GM21360 (cell line): ENCODE data around the gene ABCF2.

Source experiments
- ATAC-seq: cut with Tn5 transposase; IDR thresholded peaks from one replicate; pipeline ENCODE4 v1.9.1; 2021; ENCODE audit warnings: mild to moderate bottlenecking, moderate library complexity; ENCODE audit not compliant: unreplicated experiment

Gene ABCF2

GRCh38 chr7:151226560-151226874 is 488 bp downstream of the ABCF2 start:
- no peak for ATAC-seq

- no peak for ATAC-seq
These were observed 976 bp downstream of the ABCF2 start for GRCh38 chr7:151225948-151226510.

GRCh38 chr7:151223728-151224127 is 3.3 kb downstream of the ABCF2 start:
- no peak for ATAC-seq

- no peak for ATAC-seq
These were observed 8.8 kb downstream of the ABCF2 start for GRCh38 chr7:151218170-151218569.

GRCh38 chr7:151215396-151215795 is 11.6 kb downstream of the ABCF2 start:
- ATAC-seq, result no peak

- ATAC-seq, result no peak
These were observed 13.2 kb downstream of the ABCF2 start for GRCh38 chr7:151213826-151214225.

GRCh38 chr7:151212626-151213025 is 14.4 kb downstream of the ABCF2 start:
- no peak for ATAC-seq

GRCh38 chr7:151211155-151211772 is 15.7 kb downstream of the ABCF2 start:
- no peak for ATAC-seq

- ATAC-seq, result no peak
These were observed 16.7 kb downstream of the ABCF2 start, which contains the start of gene H2BK1 for GRCh38 chr7:151210087-151210854. Gene H2BK1, minus strand, starts transcription at chr7:151210488. Its CDS starts 170 bp downstream, at chr7:151210318.

GRCh38 chr7:151209588-151209987 is 17.4 kb downstream of the ABCF2 start:
- no peak for ATAC-seq

GRCh38 chr7:151208253-151208862 is 18.6 kb downstream of the ABCF2 start:
- ATAC-seq, result no peak

- no peak for ATAC-seq
These were observed 19.2 kb downstream of the ABCF2 start for GRCh38 chr7:151207804-151208203.

- no peak for ATAC-seq
These were observed 19.7 kb downstream of the ABCF2 start for GRCh38 chr7:151207315-151207714.

GRCh38 chr7:151206914-151207313 is 20.1 kb downstream of the ABCF2 start:
- ATAC-seq, result no peak

- no peak for ATAC-seq
These were observed 21.3 kb downstream of the ABCF2 start for GRCh38 chr7:151205730-151206129.

- ATAC-seq, result no peak
These were observed 22.5 kb downstream of the ABCF2 start for GRCh38 chr7:151204383-151205032.

- ATAC-seq, result no peak
These were observed 24.2 kb downstream of the ABCF2 start for GRCh38 chr7:151202836-151203235.

- ATAC-seq, result no peak
These were observed 25.3 kb downstream of the ABCF2 start for GRCh38 chr7:151201751-151202150.

- ATAC-seq, result no peak
These were observed 25.7 kb downstream of the ABCF2 start for GRCh38 chr7:151201344-151201743.

- no peak for ATAC-seq
These were observed 27.8 kb downstream of the ABCF2 start for GRCh38 chr7:151198945-151199848.
